ENCODE measurements around the gene ATP6V1G1.
"Not testable (repeated sequence)": the region's sequence is repeated elsewhere in the genome, so short reads cannot be mapped to it uniquely, and the experiment has no call there.

Gene ATP6V1G1, protein sequence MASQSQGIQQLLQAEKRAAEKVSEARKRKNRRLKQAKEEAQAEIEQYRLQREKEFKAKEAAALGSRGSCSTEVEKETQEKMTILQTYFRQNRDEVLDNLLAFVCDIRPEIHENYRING

DNA sequence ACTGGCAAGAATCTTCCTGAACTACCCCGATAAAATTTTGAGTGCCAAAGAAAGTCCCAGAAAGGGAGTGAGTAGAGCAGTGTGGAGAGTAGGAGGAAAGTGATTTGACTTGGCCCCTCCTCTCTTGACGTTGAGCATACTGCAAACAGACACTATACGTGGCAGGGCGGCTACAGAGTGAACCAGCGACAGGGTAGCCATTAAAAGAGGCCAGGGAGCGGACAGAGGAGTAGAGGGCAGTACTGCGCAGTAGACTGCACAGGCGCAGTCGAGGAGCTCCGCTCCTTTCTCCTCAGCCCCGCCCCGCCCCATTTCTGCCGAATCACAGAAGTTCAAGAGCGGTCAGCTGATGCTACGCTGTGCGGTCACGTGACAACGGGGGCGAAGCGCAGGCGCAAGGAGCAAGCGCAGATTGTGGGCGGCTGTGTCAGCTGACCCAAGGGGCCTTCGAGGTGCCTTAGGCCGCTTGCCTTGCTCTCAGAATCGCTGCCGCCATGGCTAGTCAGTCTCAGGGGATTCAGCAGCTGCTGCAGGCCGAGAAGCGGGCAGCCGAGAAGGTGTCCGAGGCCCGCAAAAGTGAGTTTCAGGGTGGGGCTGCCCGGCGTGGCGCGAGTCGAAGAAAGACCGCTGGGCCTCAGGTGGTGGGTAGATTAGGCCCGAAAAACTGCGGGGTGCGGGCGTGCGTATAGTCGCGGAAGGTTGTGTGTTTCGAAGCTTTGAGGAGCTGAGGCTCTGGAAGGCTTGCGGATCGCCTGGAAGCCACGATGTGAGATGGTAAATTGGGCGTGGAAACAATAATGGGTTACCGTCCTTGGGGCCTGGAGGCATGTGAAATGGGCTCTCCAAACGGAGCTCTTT lies at the start of gene ATP6V1G1:
TSS of gene ATP6V1G1 (plus strand) at position 425 of the 858 bp plus-strand sequence. CDS start at position 495, 70 bp downstream.
- DNase-seq = peak; percentile 99

DNA sequence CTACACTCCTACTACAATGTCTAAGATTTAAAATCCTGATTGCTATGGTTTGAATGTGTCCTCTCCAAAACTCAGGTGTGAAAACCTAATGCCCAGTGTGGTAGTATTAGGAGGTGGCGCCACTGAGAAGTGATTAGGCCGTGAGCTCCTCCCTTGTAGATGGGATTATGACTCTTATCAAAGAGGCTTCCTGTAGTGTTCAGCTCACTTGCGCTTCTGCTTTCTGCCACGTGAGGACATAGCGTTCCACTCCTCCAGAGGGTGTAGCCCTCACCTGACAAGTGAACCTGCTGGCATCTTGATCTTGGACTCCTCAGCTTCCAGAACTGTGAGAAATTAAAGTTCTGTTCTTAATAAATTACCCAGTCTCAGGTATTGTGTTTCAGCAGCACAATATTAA lies 49.3 kb upstream of the ATP6V1G1 start:
- peak; percentile 8 for DNase-seq

DNA sequence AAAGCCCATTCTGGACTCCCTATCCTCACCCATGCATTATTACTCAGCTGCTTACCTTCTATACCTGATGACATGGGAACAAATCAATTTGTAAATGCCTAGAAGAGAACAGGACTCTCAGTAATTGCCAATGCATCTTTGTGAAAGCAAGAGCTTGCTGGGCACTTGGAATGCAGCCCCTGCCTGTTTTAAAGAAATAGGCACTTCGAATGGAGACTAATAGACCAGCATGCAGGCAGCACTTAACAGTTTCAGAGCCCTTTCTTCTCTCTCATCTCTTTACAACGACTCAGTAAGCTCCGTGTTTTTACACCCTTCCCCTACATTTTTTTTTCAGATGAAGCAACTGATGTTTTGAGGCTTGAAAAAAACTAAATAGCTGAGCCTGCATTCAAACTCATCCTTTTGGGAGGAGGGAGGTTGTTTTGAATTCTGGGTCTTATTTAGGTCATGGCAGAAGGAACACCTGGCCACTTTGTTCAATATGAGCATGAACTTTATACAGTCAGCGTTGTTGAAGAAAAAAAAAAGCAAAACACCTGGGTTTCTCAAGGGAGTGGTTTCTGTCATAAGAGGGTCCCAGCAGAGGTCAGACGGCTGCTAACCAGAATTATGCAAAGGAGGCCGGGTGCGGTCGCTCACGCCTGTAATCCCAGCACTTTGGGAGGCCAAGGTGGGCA lies 47.7 kb upstream of the ATP6V1G1 start:
- DNase-seq = no peak

DNA sequence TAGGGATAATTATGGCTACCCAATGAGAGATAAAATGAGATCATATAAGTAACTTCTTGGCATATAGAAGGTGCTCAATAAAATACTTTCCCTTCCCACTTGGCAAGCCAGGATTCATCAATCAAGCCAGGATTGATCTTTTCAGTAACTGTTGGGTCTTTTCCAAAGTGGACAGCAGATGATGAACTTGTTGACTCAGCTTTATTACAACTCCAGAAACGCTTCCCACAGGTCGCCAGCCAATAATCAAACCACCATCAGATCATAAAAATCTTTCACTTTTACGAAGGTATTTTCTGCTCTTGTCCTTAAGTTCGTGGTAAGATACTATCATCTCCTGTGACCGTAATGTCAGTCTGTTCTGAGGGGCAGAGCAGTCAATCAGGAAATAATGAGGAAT lies 42.5 kb upstream of the ATP6V1G1 start:
- no peak for DNase-seq

DNA sequence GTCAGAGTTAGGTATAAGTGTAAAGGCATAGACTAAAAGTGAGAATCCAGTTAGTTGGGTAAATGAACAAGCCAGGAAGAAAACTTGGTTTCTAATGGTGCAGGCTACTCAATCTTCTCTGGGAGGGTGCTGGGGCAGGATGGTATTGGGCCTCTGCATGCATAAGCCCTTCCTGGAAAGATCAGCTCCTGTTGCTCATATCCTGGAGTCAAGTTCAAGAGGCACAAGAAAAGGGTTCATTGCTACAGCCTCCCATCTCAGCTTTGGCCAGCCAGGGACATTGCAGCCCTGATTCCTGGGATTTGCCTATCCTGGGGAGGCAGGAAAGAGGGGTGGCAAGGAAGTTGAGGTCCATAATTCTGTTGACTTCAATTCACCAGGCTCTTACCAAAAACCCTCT lies 40.7 kb upstream of the ATP6V1G1 start:
- DNase-seq = no peak

DNA sequence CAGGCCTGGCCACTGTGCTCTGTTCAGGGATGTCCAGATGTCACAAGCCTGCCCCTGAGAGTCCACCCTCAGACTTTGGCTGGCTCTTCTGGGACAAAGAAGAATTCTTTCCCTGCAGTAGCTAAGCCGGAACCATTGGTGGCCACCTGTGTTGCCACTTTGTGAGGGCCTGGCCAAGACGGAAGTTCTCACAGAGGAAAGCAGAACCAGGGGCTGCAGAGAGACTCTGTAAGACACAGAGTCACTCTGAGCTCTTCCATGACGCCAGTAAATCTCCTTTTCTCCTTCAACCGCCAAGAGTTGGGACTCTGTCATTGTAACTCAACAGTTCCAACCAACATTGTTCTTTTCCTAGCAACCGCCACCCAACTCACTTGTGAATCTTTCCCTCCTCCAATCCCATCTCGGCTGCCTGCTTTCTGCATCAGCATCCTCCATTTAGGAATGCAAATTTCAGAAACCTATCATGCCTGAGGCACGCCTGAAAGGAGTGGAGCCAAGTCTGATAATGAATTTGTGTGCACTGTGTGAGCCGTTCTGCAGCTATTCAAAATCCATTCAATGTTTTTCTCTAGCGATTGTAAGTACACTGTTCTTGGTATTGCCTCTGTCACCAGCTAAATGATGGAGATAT lies 37.8 kb upstream of the ATP6V1G1 start:
- no peak for DNase-seq

DNA sequence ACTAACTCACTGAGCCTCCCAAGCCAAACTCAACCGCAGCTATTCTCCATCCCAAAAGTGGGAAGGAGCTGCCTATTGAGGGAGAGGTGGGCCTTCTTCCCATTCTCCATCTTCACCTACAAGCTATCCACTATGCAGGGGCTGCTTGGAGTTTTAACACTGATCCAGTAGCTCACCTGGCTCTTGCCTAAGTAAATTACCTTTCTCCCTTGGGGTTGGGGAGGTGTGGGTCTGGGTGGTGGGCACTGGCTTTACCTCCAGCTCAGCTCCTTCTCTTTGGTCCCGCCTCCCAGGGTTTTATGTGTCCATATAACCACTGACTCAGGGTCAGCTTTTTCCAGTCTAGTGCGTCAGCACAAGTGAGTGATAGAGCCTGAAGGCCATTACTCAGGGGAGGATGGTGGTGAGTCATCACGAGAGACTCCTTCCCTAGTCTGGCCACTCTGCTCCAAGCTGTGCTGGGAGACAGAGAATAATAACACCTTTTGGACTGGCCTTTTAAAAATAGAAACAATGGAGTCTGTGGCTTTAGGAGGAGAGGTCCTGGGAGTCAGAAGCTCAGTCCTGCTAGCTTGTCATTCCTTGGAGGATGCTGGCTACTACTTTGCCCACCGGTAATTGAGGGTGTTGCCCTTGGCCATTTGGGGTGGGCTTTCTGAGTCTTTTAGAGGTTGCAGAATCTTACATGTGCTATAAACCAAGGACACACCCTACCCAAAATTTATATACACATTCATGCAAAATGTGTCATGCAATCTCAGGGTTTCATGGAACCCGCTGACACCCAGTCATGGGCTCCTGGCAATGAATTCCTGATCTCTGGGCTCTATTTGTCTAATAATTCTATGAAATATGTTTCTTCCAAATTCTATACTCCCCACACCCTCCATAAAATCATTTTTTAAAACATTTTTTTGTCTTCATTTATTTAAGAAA lies 35.6 kb upstream of the ATP6V1G1 start:
- DNase-seq = no peak

DNA sequence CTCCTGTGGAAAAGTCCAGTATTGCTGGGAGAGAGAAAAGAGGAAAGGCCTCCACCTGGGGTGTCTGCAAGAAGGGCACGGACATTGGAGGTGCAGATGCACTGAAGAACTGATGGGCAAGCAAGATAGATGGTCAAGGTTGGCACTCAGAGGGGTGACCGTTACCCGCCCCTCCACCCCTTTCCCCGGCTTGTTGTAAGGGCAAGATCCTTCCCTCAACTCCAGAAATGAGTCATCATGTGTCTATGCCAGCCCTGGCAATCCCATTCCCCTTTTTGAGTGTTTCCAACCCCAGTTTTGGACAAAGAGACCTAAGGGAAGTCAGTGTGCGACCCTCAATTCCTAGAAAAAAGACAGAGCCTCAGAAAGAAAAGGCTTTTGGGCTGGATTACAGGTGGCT lies 34.9 kb upstream of the ATP6V1G1 start:
- no peak for DNase-seq

DNA sequence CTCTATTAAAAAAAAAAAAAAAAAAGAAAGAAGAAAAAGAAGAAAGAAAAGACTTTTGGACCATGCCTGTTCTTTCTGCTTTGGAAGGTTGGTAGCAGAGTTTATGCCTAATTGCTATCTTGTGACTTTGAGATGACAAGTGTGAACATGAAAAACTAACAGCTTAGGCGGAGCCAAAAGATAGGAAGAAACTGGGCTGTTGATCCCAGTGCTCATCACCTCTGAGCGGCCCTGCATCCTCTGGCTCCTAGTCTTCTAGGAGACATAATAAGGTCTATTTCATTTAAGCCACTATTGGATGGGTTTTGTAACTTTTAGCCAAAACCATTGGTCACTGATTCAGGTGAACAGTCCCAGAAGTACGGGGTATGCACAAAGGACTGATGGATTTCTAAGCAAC lies 34.4 kb upstream of the ATP6V1G1 start:
- DNase-seq = no peak

DNA sequence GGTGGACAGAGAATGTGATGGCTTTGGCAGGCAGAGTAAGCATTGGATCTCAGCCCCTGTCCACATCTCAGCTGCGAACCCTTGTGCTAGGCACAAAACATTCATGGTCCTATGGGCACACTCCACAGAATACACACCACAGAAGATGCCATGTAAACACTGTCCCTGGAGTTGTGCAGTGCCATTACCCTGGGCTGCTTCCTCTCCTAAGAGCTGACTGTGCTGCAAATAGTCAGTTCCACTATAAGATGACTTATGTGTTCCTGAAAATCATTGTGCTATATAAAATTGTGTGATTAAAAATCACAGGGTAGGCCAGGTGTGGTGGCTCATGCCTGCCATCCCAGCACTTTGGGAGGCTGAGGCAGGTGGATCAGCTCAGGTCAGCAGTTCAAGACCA lies 31.9 kb upstream of the ATP6V1G1 start:
- DNase-seq = no peak

DNA sequence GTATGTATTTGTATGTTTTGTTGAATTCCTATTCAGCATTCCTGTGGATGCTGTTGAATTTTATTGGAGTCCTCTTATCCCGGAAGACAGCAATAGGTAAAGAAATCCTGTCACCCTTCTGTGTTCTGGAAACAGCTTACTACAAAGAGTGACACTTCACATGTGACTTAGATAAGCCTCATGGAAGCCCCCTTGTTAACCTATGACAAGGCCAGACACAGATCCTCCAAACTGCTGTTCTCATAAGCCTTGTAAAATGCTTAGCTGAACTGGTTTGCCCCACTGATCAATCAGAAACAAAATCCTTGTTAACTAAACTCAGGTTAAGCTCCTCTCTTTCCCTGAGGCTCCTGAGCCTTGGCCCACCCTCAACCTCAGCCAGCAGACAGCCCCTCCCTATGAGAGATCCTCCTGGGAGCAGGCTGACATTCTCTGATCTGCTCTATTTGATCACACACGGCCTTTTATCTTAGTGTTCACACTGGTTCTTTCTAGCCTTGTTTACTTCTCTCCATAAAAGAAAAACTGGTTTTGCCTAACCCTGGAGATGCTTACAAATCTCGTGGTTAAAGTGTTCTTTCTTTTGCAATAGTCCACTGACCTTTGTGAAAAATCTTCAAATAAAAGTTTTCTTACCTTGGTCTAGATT lies 29.4 kb upstream of the ATP6V1G1 start:
- no peak for DNase-seq

DNA sequence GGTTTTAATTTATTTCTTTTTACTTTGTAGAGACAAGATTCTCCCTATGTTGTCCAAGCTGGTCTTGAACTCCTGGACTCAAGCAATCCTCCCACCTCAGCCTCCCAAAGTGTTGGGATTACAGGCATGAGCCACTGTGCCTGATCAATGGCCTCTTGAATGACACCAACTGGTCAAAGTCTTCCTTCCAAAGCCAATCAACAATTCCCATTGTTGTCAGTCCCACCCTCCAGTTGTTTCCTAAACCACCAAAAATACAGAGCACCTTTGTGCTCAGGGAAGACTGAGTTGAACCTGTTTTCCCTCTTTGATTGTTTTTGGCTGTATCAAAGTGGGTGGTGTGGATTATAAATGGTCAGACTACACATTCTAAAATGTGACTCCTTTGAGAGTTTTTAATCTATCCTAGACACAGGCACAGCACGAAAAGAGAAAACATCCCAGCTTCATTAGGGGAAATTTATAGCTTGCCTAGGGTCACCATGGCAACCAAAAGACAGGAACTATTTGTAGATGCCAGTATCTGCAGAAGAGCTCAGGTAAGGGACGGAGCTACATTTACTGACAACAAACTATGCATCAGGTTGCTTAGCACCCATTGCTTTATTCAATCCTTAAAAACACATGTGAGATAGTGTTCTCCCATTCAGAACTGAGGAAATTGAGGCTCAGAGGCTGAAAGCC lies 27.6 kb upstream of the ATP6V1G1 start:
- peak; percentile 25 for DNase-seq

DNA sequence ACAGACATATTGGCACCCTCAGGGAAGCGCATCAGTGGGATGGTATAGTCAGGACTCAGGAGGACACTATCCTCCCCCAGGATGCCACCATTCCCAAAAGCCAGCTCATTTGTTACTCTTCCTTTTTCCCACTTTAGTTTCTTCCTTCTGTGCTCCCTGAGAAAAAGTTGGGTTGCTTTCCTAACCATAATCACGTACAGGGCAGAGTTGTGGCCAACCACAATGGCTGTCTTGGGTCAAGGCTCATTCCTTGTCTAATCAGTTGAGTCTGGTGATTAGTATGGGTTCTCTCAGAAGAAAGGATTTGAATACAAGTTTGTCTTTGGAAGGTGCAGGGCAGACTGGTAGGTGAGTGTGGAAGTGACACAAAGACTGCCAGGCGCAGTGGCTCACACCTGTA lies 26.6 kb upstream of the ATP6V1G1 start:
- no peak for DNase-seq

DNA sequence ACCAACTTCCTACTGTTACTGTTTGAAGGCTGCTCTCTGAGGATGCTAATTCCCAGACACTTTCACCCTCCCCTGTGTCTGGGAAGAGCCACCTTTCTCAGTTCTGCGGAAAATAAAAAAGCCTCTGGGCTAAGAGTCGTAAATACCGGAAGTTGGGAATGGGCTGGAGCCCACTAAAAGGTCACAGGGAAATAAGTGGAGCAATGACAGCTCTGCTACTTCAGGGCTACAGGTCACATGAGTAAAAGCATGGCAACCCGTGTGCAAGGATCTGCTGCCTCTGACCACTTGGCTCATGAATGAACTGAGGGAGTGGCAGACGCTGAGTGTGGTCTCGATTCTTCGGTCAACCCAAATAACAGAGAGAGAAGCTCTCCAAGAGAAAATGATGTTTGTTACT lies 25.8 kb upstream of the ATP6V1G1 start:
- DNase-seq = no peak

DNA sequence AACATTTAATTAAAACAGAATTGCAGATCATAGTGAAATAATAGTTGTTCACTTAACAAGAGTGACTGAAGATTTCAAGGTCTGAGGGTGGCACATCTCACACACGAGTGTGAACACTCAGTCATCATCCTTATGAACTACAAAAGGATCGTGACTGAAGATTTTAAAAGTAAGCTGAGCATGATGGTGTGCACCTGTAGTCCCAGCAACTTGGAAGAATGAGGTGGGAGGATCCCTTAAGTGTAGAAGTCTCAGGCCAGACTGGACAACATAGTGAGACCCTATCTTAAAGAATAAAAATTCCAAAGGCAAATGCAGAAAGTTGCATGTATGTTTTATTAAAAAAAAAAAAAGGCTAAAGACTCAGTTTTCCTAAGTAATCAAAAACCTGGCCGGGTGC lies 22.4 kb upstream of the ATP6V1G1 start:
- no peak for DNase-seq

DNA sequence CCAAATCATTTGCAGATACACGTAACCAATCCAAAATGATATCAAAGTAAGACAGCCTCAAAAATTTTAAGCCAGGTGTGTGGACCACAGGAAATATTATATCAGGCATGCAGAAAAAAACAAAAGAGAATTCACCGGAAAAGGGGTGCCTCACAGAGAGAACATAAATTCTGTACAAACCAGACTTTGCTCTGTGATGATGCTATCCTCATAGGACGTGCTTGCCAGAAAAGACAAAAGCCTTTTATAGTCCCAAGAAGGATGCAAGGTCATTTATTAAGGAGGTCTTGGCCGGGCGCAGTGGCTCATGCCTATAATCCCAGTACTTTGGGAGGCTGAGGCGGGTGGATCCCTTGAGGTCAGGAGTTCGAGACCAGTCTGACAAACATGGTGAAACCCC lies 16.8 kb upstream of the ATP6V1G1 start:
- no peak for DNase-seq

DNA sequence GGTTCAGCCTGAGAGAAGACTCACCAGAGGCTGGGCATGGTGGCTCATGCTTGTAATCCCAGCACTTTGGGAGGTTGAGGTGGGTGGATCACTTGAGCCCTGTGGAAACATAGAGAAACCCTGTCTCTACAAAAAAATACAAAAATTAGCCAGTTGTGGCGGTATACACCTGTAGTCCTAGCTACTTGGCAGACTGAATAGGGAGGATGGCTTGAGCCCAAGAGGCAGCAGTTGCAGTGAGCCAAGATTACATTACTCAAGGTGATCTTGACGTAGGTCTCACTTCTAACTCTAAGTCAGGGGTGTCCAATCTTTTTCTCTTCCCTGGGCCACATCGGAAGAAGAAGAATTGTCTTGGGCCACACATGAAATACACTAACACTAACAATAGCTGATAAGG lies 16.2 kb upstream of the ATP6V1G1 start:
- no peak for DNase-seq

DNA sequence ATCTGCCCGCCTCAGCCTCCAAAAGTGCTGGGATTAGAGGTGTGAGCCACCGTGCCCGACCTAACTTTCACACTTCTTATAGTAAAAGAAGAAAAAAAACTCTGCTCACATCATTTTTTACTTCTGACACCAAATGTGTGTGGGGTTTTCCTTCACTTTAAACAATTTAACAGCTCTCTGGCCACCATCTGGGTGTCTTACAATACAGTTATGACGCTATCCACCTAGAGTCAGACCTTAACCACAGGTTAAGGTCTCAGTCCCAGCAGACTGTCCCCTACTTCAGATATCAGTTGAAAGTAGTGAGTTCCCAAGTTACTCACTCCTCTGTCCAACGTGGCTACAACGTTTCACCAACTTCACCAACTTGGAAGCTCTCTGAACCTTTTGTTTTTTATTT lies 15.4 kb upstream of the ATP6V1G1 start:
- DNase-seq = no peak

DNA sequence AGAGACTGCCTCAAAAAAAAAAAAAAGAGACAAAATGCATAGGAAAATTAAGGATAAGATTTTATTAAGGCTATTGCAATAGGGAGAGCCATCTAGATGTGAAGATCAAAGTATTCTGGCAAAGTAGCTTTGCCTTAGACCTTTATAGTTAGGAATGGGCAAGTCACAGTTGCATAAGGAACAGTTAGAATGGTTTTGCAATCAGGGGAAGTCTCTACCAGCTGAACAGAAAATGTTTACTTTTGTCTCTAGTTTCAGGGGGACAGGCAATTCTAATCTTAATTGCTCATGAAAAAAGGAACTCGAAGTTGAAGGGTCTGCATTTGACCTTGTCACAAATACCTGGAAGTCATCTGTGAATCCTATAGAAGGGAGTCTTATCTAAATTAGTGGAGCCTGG lies 13.1 kb upstream of the ATP6V1G1 start:
- no peak for DNase-seq

DNA sequence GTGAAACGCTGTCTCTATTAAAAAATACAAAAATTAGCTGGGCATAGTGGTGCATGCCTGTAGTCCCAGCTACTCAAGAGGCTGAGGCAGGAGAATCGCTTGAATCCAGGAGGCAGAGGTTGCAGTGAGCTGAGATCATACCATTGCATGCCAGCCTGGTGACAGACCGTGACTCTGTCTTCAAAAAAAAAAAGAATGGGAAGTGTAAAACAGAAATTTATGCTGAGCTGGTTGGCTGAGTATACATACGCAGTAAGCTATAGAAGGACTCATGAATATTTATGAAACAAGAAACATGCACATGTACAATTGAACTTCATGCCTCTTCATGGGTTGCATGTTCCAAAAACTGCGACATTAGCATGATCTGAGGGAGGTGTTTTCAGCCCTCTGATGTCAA lies 10.8 kb upstream of the ATP6V1G1 start:
- not testable (repeated sequence) for DNase-seq

DNA sequence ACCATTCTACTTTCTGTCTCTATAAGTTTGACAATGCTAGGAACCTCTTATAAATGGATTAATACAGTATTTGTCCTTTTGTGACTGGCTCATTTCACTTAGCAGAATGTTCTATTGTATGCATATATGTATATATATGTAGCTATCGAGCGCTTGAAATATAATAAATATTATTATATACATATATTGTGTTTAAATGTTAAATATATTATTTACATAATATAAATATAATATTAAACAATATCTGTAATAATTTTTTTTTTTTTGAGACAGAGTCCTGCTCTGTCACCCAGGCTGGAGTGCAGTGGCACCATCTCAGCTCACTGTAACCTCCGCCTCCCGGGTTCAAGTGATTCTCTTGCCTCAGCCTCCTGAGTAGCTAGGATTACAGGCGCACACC lies 9.4 kb upstream of the ATP6V1G1 start:
- DNase-seq = not testable (repeated sequence)

Data from COR-L47 (cell line).